SH-SY5Y (cell line): Measurements from ENCODE around the gene COL9A3.

Experiments used
- GATA2 ChIP-seq: IDR thresholded peaks from 2 replicates; pipeline ENCODE4 v1.6.1; 2011; ENCODE audit warnings: mild to moderate bottlenecking, low read depth, low read length
- GATA3 ChIP-seq: IDR thresholded peaks from 2 replicates; pipeline ENCODE4 v1.6.1; 2011; ENCODE audit warnings: low read depth, mild to moderate bottlenecking, low read length, moderate library complexity

The COL9A3 gene

DNA sequence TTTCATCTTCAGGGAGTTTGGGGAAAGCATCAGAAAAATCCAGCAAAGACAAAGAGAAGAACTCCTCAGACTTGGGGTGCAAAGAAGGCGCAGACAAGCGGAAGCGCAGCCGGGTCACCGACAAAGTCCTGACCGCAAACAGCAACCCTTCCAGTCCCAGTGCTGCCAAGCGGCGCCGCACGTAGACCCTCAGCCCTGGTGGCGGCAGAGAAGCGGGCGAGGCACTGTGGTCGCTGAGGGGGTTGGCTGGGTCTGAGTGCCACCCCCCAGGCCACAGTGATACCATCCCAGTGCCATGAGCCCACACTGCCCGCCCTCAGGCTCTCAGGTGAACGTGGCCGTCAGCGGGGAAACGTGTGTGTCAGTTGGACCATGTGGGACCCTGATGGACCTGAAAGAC, 17.4 kb upstream of the COL9A3 start:
- no peak for TF ChIP-seq GATA3
- no peak for TF ChIP-seq GATA2

GRCh38 chr20:62799873-62800272, 17.0 kb upstream of the COL9A3 start:
- TF ChIP-seq GATA3 (no peak), GATA2 (no peak)

GRCh38 chr20:62800314-62801259, 16.3 kb upstream of the COL9A3 start:
- no peak for TF ChIP-seq GATA3
- TF ChIP-seq GATA2: no peak

GRCh38 chr20:62801284-62802010, 15.4 kb upstream of the COL9A3 start:
- TF ChIP-seq GATA2 (no peak), GATA3 (no peak)

GRCh38 chr20:62802026-62802712, 14.7 kb upstream of the COL9A3 start:
- no peak for TF ChIP-seq GATA2
- no peak for TF ChIP-seq GATA3

- no peak for TF ChIP-seq GATA2
- no peak for TF ChIP-seq GATA3
Measured at GRCh38 chr20:62804021-62804626, 12.7 kb upstream of the COL9A3 start.

DNA sequence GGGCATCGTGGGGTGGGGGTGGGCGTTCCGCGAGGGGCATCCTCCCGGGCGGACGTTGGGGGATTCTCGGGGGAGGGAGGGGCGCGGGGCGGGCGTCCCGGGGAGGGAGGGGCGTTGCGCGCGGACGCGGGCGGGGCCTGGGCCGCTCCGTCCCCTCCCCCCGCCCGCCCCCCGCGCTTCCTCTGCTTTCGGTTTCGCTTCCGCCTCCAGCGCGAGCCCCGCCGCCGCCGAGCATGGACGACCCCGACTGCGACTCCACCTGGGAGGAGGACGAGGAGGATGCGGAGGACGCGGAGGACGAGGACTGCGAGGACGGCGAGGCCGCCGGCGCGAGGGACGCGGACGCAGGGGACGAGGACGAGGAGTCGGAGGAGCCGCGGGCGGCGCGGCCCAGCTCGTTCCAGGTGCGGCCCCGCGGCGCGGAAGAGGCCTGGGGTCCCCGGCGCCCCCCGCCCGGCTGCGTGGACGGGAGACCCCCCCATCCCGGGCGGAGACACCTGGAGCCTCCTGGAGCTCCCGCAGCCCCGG, 12.2 kb upstream of the COL9A3 start, which contains the start of gene OGFR:
Gene OGFR (plus strand): TSS at position 209 of the 528 bp plus-strand sequence. CDS start 25 bp downstream, at position 234.
- no peak for TF ChIP-seq GATA2
- TF ChIP-seq GATA3: no peak

- no peak for TF ChIP-seq GATA3
- no peak for TF ChIP-seq GATA2
Measured at GRCh38 chr20:62805155-62805710, 11.6 kb upstream of the COL9A3 start.

DNA sequence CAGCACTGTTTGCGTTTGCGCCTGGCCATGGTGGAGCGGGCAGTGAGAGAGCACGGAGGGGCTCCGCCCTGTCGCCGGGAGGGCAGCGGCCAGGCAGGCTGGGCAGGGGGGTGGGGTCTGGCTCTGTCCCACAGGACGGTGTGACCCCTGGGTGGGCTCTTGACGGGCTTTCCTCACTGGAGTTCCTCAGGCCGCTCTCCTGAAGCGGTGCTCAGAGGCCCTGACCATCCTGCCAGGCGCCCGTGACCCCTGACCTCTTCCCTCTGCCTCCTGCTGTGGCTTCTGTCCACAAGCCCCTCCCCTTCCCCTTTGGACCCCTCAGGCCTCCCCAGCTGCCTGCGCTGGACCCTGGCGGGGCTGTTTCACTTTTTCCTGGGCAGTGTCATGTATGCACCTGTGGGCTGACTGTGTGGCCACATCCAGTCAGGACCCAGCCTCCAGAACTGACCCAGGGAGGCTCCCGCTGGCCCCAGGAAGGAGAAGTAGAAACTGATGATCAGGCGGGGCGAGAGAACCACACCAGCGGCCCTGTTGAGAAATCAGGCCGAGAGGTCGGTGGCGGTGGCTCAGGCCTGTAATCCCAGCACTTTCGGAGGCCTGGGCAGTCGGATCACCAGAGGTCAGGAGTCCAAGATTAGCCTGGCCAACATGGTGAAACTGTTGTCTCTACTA, 11.0 kb upstream of the COL9A3 start:
- TF ChIP-seq GATA2 (no peak), GATA3 (no peak)

DNA sequence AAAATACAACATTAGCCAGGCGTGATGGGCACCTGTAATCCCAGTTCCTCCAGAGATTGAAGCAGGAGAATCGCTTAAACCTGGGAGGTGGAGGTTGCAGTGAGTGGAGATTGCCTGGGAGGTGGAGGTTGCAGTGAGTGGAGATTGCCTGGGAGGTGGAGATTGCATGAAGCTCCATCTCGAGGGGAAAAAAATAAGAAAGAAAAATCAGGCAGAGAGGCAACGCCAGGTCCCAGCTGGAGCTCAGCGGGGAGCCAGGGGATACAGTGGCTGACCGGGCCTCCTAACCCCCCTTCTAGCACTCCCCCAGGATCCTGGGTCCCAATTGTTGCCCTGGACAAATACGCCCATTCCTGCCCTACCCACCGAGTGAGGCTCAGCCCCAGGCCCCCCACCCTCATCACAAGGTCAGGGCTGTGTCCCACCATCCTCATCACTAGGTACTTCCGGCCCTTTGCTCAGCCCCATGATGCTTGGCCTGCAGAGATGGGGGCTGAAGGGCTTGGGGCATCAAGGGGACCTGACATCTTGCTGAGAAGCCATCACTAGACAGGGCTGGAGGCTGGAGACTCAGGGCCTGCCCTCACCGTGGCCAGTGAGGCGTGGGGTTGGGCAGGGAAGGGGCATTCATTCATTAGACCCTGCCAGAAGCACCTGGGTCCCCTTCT, 10.3 kb upstream of the COL9A3 start:
- no peak for TF ChIP-seq GATA2
- no peak for TF ChIP-seq GATA3

GRCh38 chr20:62807444-62808210, 9.2 kb upstream of the COL9A3 start:
- TF ChIP-seq GATA3 (no peak), GATA2 (no peak)
